ENCODE measurements around the gene CNN1.
A peak's percentile ranks its signal among the peaks of the same experiment; 100 is the strongest.
"Not testable (repeated sequence)": the region's sequence is repeated elsewhere in the genome, so short reads cannot be mapped to it uniquely, and the experiment has no call there.

Gene CNN1

DNA sequence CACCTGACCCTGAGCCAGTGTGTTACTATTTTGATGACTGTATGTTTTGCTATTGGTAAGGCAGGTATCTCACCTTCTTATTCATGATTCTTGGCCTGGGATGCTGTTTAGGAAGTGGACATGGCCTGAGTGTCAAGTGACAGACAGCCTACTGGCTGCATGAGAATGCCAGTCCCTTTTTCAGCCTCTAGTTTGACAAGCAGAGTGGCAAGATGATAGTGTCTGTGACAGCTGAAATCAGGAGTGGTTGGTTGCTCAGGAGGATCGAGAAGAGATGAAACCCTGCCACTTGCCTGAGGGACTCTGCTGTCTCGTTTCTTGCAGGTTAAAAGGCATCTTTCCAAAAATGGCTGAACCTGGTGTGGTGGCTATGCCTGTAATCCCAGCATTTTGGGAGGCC is 27.5 kb downstream of the CNN1 start:
- DNase-seq (ENCODE audit: low spot score): no peak

DNA sequence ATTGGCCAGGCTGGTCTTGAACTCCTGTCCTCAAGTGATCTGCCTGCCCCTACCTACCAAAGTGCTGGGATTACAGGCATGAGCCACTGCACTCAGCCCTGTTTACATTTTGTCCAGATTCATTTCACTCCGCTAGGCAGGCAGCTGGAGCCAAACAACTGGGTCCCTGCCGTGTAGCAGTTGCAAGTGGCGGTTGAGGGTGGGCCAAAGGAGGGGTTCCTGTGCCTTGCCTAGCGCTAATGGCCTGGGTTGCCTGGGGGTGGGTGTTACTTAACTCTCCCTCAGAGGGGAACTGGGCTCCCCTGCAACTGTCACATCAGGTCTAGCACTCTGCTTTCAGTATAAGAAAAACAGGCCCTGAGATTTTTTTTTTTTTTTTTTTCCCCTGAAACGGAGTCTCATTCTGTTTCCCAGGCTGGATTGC is 31.4 kb downstream of the CNN1 start:
- DNase-seq (ENCODE audit: low spot score): no peak

DNA sequence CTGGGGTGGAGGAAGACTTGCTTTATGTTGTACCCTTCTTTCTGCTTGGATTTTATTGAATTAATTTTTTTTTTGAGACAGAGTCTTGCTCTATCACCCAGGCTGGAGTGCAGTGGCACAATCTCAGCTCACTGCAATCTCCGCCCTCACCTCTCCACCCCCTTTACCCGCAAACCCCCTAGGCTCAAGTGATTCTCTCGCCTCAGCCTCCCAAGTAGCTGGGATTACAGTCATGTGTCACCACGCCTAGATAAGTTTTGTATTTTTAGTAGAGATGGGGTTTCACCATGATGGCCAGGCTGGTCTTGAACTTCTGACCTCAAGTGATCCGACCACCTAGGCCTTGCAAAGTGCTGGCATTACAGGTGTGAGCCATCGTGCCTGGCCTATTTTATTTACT is 34.7 kb downstream of the CNN1 start:
- DNase-seq (ENCODE audit: low spot score): not testable (repeated sequence)

DNA sequence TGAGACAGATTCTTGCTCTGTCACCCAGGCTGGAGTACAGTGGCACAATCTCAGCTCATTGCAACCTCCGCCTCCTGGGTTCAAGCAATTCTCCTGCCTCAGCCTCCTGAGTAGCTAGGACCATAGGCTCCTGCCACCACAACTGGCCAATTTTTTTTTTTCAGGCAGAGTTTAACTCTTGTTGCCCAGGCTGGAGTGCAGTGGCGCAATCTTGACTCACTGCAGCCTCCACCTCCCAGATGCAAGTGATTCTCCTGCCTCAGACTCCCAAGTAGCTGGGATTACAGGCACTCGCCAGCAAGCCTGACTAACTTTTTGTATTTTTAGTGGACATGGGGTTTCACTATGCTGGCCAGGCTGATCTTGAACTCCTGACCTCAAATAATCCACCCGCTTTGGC is 35.1 kb downstream of the CNN1 start:
- not testable (repeated sequence) for DNase-seq (ENCODE audit: low spot score)

DNA sequence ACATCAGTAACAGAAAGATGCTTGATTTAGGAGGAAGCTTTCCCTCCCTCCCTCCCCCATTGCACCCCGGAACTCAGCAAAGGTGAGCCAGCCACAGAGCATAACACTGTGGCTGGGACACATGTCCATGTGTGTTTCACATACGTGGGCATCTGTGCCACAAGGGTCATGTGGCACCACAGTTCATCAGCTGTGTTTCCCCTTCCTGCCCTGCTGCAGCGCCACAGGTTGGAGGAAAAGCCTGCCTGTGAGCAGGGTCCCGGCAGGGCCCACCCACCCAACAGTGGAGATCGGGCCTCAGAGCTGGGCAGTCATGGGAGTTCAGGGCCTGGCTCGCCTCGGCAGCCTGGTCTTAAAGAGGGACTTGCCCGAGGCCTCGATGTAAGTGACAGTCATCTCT is 36.0 kb downstream of the CNN1 start:
- DNase-seq (ENCODE audit: low spot score): no peak

DNA sequence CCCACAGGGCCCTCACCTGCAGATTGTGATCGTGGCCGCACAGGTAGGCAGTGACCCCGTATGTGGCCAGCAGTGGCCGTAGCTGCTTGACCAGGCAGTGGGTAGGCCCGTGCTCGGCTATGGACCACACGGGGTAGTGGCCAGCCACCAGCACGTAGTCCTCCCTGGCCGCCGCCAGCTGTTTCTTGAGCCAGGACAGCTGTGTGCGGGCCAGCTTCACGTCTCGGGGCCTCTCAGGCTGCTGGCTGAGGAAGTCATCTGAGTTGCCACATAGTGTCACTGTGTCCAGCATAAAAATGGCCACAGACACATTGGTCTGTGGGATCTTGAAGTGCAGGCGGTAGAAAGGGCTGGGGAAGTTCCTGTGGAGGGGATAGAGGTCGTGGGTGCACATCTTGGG is 37.6 kb downstream of the CNN1 start:
- DNase-seq (ENCODE audit: low spot score): no peak

DNA sequence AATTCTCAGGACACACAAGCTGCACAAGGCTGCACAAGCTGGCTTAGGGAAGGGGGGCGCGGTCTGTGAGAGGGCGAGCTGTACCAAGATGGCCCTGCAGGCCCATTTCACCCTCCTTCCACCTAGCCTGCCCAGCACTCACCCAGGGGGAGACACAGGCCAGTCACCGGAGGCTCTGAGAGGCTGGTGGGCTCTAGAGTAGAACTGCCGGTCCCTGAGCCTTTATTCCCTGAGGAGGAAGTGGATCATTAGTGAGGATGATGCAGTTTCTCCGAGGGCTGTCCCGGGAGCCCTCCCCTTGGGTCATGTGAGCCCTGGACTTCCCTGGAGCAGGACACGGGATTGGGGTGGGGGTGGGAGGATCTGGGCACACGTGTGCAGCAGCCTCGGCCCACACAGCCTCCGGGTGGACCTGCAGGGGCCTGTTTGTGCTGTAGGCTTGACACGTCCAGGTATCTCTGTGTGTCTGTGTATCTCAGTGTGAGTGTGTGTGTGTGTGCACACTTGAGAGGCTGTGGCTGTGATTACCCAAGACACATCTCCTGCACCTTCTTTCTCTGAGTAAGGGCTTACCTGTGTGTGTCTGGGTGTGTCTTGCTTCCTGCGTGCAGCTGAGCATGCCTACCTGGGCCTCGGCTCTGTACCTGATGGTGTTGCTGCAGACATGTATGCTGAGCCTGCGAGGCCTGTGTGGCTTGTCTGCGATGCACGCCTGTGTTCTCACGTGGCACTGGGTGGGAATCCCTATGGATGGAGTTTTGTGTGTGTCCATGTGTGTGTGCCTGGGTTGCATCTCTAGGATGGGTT is 39.0 kb downstream of the CNN1 start, which contains the start of gene ACP5:
Gene ACP5 (minus strand): TSS at position 195 of the 807 bp plus-strand sequence. CDS start 328 bp downstream, outside the sequence.
- no peak for DNase-seq (ENCODE audit: low spot score)

DNA sequence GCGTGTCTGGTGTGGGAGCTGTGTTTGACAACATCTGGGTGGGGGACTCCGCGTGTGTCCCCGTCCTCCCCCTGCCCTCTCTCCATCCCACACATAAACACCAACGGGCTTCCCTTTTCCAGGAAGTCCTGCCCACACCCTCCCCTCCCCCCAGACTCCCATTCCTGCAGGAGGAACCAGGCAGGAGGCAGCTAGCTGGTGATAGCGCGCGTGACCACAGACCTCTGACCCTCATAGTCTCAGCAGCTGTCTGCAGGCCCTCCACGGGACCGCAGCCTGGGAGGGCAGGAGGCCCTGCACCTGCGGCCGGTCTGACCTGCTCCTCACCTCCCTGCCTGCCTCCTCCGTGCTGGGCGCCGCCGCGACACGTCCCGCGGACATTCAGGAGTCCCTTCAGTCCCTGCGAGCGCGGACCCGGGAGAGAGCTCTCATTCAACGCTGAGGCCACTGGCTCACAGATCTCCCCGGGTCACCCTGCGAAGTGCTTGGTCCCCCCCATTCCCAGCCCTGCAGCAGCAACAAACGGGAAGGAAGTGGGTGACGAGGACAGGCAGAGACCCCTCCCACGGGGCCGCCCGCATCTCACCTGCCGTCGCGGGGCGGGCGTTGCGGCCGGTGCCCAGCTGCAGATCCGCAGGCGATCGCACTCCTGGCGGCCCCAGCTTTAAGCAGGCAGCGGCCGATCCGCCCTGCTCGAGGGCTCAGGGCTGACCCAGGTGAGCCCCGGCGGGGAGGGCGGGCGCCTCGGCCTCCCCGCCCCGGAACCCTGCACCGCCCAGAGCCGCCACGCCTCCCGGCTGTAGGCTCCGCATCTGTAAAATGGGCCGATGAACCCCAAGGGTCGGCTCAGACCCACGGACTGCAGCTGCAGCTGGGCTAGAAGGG is 39.8 kb downstream of the CNN1 start:
- DNase-seq (ENCODE audit: low spot score): no peak

DNA sequence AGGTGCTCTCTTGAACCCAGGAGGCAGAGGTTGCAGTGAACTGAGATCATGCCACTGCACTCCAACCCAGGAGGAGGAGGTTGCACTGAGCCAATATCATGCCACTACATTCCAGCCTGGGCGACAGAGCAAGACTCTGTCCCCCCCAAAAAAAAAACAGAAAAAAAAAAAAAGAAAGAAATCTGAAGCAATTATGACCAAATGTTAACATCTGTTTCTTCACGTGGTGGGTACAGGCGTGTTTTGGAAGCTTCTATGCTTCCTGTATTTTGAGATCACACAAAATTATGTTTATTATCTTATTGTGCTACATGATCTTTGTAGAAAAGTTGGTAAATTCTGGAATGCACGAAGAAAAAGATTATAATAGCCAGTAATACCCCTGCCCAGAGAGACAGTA is 41.5 kb downstream of the CNN1 start:
- DNase-seq (ENCODE audit: low spot score): no peak

DNA sequence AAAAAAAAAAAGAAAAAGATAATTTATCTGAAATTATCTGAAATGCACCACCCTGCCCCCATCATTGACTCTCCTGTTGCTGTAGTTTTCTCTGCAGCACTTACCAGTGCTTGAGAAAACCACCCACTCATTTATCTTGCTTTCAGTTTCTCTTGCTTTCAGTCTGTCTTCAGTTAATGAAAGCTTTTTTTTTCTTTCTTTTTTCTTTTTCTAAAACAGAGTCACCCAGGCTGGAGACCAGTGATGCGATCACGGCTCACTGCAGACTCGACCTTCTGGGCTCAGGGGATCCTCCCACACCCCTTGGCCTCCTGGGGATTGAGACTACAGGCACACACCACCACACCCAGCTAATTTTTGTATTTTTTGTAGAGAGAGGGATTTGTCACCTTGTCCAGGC is 43.1 kb downstream of the CNN1 start:
- no peak for DNase-seq (ENCODE audit: low spot score)

DNA sequence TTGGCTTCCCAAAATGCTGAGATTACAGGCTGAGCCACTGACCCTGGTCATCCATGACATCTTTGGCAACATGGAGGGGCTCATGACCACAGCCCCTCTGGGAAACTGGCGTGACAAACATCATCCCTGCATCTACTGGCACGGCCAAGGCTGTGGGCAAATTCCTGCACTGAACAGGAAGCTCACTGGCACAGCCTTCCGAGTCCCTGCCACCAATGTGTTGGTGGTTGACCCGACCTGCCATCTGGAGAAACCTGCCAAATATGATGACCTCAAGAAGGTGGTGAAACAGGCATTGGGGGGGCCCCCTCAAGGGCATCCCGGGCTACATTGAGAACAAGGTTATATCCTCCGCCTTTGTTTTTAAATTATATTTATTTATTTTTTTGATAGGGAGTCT is 47.7 kb downstream of the CNN1 start:
- DNase-seq (ENCODE audit: low spot score): no peak

DNA sequence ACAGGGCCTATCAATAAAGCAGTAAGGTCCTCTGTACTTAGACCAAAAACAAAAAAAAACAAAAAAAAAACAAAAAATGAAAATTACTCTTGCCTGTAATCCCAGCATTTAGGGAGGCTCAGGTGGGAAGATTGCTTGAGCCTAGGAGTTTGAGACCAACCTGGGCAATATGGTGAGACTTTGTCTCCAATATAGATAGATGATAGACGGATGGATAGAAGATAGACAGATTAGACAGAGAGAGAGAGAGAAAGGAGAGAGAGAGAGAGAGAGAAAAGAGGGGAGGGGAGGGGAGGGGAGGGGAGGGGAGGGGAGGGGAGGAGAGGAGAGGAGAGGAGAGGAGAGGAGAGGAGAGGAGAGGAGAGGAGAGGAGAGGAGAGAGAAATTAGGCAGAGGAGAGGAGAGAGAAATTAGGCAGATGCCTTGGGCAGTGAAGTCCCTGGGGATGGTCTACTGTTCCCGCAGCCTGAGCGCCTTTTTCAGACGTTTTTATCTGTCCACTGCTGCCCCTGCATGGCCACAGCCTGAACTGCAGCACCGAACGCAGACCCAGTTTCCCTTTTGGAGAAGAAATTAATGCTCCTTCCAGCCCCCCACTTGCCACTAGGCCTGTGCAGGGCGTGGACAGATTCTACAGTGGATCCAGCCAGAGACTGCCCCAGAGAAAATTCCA is 48.8 kb downstream of the CNN1 start:
- DNase-seq (ENCODE audit: low spot score): peak; percentile 84

DNA sequence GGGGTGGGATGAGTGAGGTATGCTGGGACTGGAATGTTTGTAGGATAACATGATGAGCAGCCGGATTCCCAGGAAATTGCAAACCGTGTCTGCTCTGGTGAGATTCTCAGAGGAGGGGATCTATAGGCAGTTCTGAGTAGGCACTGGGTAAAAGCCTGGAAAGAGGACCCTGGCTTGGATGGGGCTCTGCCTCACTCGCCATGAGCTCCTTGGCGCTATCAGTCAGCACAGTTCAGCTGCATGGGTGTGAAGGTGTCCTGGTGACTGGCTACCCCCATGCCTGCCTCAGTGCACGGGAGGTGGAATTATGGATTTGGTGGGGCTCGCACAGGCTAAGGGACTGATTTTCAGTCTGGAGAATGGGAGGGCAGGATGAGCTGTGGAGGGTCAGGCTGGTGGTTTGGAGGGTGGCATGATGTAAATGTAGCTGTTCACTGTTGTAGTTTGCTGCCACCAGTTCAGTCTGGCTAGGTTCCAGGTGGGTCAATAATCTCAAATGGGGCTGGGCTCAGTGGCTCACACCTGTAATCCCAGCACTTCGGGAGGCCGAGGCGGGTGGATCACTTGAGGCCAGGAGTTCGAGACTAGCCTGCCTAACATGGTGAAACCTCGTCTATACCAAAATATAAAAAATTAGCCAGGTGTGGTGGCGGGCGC is 49.5 kb downstream of the CNN1 start:
- no peak for DNase-seq (ENCODE audit: low spot score)

DNA sequence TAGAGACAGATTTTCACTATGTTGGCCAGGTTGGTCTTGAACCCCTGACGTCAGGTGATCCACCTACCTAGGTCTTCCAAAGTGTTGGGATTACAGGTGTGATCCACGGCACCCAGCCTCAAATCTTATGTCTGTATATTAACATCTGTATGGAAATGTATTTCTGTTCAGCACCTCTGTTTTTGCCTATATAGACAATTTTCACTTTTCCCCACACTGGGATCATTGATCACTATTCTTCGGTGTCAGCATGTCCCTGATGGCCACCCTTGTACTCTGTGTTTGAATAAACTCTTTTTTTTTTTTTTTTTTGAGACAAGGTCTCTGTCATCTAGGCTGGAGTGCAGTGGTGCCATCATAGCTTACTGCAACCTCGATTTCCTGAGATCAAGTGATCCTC is 55.4 kb downstream of the CNN1 start:
- no peak for DNase-seq (ENCODE audit: low spot score)

DNA sequence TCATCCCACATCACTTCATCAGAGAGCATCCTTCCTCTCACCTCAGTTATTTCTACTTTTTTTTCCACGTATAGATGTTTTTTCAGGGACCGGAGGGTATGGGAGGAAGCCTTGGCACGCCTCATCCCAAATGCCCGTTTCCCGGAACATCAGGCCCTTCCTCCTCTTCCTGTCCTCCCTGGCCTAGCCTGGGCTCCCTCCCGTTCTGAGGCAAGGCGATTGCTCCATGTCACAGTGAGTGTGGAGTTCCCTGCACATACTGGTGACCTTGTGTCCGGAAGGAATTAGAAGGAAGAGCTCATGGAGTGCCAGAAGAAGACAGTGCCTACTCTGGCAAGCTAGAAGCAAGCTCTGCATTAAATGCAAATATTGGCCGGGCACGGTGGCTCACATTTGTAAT is 57.5 kb downstream of the CNN1 start:
- DNase-seq (ENCODE audit: low spot score): no peak

DNA sequence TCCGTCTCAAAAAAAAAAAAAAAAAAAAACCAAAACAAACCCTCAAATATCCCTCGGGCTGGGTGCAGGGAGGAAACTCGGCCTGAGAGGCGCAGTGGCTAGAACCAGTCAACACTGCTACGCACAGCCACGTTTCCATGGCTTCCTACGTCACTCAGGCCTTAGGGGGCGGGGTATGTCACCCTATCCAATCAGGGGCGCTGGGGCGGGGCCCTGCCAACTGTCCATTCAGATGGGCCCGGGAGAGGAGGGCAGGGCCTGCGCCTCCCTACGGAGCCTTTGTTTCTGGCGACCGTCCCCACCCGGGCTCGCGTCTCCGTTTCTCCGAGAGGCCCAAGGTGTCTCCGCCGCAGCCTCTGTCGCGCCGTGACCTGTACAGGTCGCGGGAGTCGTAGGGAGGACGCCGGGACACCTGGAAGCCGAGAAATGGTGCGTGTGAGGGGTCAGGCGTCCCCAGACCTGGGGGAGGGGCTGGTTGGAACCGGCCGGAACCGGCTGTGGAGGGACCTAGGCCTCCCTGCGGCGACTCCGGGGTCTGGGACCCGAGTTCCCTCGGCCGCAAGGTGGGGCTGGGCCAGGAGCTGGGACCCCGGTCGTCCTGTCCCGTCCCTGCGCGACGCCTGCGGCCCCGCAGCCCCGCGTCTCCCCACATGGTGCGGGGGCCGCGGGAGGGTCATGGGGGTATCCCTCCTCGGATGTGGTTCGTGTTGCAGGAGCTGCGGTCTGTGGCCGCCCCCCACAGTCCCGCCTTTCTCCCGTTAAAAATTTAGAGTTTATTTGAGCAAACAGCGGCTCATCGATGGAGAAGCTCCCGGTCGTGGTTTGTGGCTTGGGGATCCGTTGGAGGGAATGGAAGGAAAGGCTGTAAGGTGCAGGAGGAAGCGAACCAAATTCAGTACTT is 58.8 kb downstream of the CNN1 start, which contains the start of gene ZNF627:
Gene ZNF627 (plus strand): TSS at position 282 of the 901 bp plus-strand sequence. CDS start 145 bp downstream, at position 427.
- peak; percentile 99 for DNase-seq (ENCODE audit: low spot score)

DNA sequence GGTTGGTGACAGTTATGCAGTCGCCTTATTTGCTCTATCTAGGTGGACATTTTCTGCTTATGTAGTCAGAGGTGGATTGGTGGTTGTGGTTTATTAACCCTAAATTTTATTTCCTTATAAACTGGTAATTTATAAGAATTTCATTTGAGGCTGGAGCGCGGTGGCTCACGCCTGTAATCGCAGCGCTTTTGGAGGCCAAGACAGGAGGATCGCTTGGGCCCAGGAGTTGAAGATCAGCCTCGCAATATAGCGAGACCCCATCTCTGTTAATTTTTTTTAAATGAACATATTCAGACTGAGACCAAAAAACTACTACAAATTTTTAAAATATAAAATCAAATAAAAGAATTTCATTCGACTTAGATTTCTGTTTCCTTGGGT is 59.4 kb downstream of the CNN1 start:
- DNase-seq (ENCODE audit: low spot score): no peak

DNA sequence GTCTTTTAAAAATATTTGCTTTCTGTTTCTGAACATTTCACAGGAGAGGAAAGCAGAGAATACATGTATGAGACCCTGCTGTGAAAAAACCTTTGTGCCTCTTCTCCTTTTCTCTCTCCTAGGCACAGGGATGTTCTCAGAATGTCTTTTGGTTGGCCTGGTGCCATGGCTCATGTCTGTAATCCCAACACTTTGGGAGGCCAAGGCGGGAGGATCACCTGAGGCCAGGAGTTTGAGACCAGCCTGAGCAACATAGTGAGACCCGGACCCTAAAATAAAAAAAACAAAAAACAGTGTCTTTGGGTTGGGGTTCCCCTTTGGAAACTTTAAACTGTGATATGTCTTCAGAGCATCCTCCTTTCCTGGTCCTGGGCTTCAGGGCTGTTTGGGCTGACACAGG is 60.1 kb downstream of the CNN1 start:
- DNase-seq (ENCODE audit: low spot score): no peak

DNA sequence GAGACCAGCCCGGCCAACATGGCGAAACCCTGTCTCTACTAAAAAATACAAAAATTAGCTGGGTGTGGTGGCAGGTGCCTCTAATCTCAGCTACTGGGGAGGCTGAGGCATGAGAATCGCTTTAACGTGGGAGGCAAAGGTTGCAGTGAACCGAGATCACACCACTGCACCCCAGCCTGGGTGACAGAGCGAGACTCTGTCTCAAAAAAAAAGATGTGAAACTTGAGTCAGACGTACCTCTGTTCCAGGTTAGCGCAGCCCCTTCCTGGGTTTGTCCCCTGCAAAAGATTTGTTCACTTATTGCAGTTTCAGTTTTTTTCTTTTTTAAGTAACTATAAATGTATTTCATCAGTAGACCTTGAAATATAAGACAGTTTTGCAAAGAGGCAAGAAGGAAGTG is 61.1 kb downstream of the CNN1 start:
- DNase-seq (ENCODE audit: low spot score): not testable (repeated sequence)
